ENCODE results near the gene RAET1L.

DNA sequence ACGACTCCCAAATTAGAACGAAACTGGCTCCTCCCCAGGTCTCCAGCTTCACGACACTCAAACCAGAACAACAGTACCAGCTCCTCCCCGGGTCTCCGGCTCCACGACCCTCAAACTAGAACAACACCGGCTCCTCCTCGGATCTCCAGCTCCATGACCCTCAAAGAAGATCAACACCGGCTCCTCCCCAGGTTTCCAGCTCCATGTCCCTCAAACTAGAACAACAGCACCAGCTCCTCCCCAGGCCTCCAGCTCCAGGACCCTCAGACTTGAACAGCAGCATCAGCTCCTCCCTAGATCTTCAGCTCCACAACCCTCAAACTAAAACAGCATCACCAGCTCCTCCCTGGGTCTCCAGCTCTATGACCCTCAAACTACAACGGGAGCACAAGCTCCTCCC lies 29.8 kb upstream of the RAET1L start:
- TF ChIP-seq, protein P1, sequence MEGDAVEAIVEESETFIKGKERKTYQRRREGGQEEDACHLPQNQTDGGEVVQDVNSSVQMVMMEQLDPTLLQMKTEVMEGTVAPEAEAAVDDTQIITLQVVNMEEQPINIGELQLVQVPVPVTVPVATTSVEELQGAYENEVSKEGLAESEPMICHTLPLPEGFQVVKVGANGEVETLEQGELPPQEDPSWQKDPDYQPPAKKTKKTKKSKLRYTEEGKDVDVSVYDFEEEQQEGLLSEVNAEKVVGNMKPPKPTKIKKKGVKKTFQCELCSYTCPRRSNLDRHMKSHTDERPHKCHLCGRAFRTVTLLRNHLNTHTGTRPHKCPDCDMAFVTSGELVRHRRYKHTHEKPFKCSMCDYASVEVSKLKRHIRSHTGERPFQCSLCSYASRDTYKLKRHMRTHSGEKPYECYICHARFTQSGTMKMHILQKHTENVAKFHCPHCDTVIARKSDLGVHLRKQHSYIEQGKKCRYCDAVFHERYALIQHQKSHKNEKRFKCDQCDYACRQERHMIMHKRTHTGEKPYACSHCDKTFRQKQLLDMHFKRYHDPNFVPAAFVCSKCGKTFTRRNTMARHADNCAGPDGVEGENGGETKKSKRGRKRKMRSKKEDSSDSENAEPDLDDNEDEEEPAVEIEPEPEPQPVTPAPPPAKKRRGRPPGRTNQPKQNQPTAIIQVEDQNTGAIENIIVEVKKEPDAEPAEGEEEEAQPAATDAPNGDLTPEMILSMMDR (IDR thresholded peaks at IDR 0.05; ENCODE audit: low read depth, low read length, missing input control): no peak
- TF ChIP-seq, protein P2, sequence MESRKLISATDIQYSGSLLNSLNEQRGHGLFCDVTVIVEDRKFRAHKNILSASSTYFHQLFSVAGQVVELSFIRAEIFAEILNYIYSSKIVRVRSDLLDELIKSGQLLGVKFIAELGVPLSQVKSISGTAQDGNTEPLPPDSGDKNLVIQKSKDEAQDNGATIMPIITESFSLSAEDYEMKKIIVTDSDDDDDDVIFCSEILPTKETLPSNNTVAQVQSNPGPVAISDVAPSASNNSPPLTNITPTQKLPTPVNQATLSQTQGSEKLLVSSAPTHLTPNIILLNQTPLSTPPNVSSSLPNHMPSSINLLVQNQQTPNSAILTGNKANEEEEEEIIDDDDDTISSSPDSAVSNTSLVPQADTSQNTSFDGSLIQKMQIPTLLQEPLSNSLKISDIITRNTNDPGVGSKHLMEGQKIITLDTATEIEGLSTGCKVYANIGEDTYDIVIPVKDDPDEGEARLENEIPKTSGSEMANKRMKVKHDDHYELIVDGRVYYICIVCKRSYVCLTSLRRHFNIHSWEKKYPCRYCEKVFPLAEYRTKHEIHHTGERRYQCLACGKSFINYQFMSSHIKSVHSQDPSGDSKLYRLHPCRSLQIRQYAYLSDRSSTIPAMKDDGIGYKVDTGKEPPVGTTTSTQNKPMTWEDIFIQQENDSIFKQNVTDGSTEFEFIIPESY (IDR thresholded peaks at IDR 0.05): no peak
- TF ChIP-seq HNF4G (IDR thresholded peaks at IDR 0.05) (no peak), SP1 (IDR thresholded peaks at IDR 0.05) (no peak), JUND (IDR thresholded peaks at IDR 0.05) (no peak), TAF1 (conservative IDR thresholded peaks at IDR 0.05) (no peak)
- TF ChIP-seq, protein P3, sequence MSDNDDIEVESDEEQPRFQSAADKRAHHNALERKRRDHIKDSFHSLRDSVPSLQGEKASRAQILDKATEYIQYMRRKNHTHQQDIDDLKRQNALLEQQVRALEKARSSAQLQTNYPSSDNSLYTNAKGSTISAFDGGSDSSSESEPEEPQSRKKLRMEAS (IDR thresholded peaks at IDR 0.05): no peak
- TF ChIP-seq, protein P4, sequence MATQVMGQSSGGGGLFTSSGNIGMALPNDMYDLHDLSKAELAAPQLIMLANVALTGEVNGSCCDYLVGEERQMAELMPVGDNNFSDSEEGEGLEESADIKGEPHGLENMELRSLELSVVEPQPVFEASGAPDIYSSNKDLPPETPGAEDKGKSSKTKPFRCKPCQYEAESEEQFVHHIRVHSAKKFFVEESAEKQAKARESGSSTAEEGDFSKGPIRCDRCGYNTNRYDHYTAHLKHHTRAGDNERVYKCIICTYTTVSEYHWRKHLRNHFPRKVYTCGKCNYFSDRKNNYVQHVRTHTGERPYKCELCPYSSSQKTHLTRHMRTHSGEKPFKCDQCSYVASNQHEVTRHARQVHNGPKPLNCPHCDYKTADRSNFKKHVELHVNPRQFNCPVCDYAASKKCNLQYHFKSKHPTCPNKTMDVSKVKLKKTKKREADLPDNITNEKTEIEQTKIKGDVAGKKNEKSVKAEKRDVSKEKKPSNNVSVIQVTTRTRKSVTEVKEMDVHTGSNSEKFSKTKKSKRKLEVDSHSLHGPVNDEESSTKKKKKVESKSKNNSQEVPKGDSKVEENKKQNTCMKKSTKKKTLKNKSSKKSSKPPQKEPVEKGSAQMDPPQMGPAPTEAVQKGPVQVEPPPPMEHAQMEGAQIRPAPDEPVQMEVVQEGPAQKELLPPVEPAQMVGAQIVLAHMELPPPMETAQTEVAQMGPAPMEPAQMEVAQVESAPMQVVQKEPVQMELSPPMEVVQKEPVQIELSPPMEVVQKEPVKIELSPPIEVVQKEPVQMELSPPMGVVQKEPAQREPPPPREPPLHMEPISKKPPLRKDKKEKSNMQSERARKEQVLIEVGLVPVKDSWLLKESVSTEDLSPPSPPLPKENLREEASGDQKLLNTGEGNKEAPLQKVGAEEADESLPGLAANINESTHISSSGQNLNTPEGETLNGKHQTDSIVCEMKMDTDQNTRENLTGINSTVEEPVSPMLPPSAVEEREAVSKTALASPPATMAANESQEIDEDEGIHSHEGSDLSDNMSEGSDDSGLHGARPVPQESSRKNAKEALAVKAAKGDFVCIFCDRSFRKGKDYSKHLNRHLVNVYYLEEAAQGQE (IDR thresholded peaks at IDR 0.05): no peak
- TF ChIP-seq, protein P5, sequence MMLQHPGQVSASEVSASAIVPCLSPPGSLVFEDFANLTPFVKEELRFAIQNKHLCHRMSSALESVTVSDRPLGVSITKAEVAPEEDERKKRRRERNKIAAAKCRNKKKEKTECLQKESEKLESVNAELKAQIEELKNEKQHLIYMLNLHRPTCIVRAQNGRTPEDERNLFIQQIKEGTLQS (IDR thresholded peaks at IDR 0.05): no peak
